D721Med (cell line): Measurements from ENCODE around the gene GPR137.

Experiments
- DNase-seq: peaks from one replicate; pipeline ENCODE4 v3.0.0; 2011; ENCODE audit warnings: low spot score; ENCODE audit not compliant: insufficient read length
- FAIRE-seq: peaks from 2 replicates; lab custom pipeline; 2011; peaks lifted over from hg19 to GRCh38; lab: Jason Lieb, UNC
- TF ChIP-seq, protein P1 (sequence below): IDR thresholded peaks from 2 replicates; pipeline ENCODE4 v1.5.1; 2012; ENCODE audit warnings: mild to moderate bottlenecking, control low read depth; ENCODE audit not compliant: insufficient read depth; ENCODE audit errors: missing control alignments

Gene GPR137

DNA sequence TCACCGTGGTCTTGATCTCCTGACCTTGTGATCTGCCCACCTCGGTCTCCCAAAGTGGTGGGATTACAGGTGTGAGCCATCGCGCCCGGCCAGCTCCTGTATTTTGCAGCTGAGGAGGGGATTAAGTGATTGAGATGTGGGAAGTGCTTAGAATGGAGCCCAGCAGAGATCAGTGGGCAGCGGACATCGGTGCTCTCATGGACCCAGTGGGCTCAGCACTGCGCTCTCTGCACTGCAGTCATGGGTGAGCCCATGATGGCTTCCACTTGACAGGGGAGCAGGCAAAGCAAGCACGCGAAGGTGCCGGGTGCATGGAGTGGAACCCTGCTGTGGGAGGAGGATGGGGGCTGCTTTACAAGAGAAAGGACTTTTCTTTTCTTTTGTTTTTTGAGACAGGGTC is 45.2 kb downstream of the GPR137 start:
- DNase-seq (no peak), FAIRE-seq (no peak)
- TF ChIP-seq, protein P1, sequence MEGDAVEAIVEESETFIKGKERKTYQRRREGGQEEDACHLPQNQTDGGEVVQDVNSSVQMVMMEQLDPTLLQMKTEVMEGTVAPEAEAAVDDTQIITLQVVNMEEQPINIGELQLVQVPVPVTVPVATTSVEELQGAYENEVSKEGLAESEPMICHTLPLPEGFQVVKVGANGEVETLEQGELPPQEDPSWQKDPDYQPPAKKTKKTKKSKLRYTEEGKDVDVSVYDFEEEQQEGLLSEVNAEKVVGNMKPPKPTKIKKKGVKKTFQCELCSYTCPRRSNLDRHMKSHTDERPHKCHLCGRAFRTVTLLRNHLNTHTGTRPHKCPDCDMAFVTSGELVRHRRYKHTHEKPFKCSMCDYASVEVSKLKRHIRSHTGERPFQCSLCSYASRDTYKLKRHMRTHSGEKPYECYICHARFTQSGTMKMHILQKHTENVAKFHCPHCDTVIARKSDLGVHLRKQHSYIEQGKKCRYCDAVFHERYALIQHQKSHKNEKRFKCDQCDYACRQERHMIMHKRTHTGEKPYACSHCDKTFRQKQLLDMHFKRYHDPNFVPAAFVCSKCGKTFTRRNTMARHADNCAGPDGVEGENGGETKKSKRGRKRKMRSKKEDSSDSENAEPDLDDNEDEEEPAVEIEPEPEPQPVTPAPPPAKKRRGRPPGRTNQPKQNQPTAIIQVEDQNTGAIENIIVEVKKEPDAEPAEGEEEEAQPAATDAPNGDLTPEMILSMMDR, result no peak

DNA sequence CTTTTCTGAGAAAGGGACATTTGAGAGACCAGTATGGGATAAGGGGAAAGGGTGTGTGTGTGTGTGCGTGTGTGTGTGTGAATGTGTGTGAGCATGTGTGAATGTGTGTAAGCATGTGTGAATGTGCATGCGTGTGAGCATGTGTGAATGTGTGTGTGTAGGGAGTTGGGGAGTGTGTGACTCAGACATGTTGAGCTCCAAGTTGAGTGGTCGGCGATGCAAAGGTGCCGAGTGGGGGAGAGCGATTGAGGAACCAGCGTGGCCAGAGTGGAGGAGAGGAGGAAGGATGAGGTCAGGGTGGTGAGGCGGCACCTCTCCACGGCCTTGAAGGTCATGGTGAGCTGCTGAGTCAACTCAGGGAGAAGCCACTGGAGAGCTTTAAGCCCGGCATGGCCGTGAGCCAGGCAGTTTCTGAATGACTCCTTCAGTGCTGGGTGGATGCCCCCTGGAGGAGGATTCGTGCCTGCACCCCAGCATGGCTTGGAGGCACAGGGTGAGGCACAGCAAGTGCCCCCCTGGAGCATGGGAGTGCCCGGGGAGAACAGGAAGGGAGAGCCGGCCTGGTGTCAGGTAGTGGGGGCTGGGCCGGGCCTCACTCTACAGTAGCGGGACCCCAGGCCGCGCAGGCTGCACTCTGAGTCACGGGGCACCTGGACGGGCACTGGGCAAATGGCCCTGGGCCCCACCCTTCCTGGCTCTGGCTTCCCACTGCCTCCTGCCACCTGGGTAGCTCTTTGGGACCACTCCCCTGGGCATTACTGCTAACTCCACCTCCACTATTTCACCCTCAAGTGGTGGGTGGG is 46.1 kb downstream of the GPR137 start:
- TF ChIP-seq, protein P1, result peak; percentile 46
- DNase-seq, result no peak
- FAIRE-seq, result no peak

DNA sequence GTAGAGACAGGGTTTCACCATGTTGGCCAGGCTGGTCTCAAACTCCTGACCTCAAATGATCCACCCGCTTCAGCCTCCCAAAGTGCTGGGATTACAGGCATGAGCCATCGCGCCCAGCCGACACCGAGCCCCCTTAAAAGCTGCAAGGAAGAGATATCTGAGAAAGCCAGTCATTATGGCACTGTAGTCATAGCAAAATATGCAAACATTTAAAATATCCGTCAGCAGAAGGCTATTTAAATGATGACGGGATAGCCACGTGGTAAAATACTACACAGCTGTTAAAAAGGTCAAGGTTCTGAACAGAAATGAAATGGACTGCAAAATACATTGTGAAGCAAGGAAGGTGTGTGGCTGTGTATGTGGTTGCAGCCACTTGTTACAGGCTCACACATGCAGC is 47.9 kb downstream of the GPR137 start:
- TF ChIP-seq, protein P1, result no peak
- no peak for DNase-seq
- FAIRE-seq, result no peak

DNA sequence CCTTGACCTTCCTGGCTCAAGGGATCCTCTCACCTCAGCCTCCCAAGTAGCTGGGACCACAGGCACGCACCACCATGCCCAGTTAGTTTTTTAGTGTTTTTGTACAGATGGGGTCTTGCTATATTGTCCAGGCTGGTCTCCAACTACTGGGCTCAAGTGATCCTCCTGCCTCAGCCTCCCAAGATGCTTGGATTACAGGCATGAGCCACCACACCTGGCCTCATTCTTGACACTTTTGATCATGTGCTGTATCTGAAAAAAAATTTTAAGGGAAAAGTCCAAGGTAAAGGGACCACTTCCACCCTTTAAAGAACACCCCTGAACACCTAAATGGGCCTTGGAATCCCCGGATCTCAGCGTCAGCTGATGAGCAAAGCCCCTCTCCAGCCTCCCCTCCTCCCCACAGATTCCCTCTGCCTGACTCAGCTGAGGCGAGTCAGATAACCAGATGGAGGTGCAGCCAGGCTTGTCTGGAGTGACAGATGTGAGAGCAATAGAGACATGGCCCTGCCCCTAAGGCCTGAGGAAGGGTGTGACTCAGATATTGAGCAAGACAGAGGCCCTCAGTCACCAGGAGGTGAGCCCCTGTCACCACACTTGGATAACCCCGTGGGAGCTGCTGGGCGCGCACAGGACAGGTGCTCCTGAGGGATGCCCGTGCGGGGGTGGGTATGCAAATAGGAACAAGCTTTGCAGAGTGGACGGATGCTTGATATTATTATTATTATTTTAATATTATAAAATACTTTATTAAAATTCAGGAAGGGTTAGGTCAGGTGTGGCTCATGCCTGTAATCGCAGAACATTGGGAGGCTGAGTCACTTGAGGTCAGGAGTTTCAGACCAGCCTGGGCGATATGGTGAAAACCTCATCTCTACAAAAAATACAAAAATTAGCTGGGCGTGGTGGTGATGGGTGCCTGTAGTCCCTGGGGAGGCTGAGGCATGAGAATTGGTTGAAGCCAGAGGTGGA is 49.4 kb downstream of the GPR137 start:
- DNase-seq (peak; percentile 93), FAIRE-seq (no peak)
- TF ChIP-seq, protein P1, result no peak

DNA sequence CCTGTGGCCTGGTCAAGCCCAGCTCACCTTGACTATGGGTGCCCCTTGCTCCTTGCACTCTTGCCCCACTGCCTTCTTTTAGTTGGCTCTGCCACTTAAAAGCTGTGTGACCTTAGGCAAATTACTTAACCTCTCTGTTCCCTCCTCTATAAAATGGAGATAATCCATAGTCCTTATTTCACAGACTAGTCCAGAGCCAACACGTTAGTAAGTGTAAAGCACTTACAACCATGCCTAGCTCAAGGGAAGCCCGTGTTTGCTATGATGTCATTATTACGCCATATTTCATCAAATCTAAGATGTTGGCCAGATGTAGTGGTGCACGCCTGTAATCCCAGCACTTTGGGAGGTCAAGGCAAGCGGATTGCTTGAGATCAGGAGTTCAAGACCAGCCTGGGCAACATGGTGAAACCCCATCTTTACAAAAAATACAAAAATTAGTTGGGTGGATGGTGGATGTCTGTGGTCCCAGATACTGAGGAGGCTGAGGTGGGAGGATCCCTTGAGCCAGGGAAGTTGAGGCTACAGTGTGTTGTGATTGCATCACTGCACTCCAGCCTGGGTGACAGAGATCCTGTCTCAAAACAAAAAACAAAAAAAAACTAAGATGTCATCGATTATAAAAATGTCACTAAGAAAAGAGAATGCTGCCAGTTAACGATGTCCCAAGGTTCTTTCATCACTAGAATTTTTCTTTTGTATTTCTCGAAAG is 52.0 kb downstream of the GPR137 start:
- DNase-seq (no peak), FAIRE-seq (no peak)
- TF ChIP-seq, protein P1, result no peak

DNA sequence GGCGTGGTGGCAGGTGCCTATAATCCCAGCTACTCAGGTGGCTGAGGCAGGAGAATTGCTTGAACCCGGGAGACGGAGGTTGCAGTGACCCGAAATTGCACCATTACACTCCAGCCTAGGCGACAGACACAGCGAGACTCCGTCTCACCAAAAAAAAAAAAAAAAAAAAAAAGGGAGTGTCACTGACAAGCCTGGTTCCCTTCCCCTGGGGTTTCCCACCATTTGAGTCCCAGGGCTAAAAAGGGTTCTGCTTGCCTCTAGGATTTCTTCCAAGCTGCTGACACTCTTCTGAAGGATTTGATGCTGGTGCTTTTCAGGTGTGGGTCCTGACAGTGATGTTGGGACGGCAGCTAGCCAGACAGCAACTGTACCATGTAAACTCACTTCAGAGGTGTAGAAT is 53.1 kb downstream of the GPR137 start:
- DNase-seq, result no peak

More for the DNA sequence above, 53.1 kb downstream of the GPR137 start:
- TF ChIP-seq, protein P1, result no peak
- no peak for FAIRE-seq
